ENCODE data around the gene WNT16. TPM values are rescaled to one million over a fixed set of nuclear protein-coding genes. Genes with fewer than 3 reads are reported as not detected.
"Not testable (repeated sequence)": the region's sequence is repeated elsewhere in the genome, so short reads cannot be mapped to it uniquely, and the experiment has no call there.

WNT16 gene
- total RNA-seq, 4 donors from 2014 or later: not detected

DNA sequence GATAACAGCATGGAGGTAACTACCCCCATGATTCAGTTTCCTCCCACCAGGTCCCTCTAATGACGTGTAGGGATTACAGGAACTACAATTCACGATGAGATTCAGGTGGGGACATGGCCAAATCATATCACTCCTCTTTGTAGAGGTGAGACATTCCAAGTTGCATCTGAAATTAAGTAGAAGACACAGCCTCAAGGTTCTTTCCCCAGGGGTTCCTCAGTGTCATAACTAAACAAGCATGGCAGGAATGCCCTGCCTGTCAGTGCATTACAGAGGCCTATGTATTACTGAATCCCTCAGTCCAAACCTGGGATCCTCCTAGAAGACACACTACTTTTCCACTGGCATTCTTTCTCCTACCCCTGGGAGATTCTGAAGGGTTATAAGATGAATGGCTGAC lies 42.6 kb upstream of the WNT16 start:
- TF ChIP-seq, protein P1, sequence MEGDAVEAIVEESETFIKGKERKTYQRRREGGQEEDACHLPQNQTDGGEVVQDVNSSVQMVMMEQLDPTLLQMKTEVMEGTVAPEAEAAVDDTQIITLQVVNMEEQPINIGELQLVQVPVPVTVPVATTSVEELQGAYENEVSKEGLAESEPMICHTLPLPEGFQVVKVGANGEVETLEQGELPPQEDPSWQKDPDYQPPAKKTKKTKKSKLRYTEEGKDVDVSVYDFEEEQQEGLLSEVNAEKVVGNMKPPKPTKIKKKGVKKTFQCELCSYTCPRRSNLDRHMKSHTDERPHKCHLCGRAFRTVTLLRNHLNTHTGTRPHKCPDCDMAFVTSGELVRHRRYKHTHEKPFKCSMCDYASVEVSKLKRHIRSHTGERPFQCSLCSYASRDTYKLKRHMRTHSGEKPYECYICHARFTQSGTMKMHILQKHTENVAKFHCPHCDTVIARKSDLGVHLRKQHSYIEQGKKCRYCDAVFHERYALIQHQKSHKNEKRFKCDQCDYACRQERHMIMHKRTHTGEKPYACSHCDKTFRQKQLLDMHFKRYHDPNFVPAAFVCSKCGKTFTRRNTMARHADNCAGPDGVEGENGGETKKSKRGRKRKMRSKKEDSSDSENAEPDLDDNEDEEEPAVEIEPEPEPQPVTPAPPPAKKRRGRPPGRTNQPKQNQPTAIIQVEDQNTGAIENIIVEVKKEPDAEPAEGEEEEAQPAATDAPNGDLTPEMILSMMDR (IDR thresholded peaks at IDR 0.05): no peak
- ATAC-seq (ENCODE audit: low FRiP score) (no peak), DNase-seq (ENCODE audit: low spot score) (no peak)

DNA sequence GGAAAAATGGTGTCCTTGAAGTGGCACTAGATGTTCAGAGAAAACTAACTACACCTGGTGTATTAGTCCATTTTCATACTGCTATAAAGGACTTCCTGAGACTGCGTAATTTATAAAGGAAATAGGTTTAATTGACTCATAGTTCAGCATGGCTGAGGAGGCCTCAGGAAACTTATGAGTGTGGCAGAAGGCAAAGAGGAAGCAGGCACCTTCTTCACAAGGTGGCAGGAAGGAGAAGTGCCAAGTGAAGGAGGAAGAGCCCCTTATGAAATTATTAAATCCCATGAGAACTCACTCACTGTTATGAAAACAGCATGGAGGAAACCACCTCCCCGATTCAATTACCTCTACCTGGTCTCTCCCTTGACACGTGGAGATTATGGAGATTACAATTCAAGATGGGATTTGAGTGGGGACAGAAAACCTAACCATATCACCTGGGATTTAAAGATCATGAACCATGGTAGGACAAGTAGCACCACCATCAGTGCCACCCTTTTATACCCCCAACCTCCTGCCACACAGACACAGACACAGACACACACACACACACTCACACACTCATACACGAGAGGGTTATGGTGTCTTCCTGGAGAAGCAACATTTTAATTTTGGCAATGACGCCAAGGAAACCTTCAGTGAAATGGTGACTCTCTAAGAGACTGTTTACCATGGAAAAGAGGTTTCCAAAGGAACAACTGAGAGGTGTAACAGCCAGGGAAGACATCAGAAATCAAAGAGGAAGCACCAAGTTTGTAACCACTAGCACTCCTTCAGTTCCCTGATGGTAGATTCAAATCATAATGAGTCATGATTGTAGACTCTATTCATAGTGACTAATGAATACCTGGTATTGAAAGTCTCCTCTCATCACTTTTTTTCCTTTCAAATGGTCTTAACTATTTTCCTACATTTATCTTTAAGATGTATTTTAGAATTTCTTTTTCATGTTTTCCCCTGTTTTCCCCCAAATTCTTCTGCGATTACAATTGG lies 41.8 kb upstream of the WNT16 start:
- no peak for DNase-seq (ENCODE audit: low spot score)
- ATAC-seq (ENCODE audit: low FRiP score): no peak
- TF ChIP-seq, protein P1 (IDR thresholded peaks at IDR 0.05): no peak

DNA sequence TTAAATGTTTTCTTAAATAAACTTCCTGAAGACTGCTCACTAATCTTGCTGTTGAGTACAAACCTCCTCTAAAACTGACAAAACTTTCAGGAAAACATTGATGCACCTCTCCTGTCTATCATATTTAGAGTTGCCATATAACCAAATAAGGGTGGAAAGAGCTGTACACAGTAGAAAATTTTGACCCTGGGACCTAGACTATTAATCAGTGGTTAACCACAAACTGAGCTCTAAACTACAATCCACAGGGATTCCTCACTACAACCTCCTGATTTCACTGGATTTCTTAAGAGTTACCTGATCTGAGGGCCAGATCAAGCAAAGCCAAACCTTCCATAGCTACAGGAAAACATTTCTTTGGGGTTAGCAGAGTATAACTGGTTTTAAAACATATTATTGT lies 39.9 kb upstream of the WNT16 start:
- no peak for ATAC-seq (ENCODE audit: low FRiP score)
- TF ChIP-seq, protein P1 (IDR thresholded peaks at IDR 0.05): no peak

DNA sequence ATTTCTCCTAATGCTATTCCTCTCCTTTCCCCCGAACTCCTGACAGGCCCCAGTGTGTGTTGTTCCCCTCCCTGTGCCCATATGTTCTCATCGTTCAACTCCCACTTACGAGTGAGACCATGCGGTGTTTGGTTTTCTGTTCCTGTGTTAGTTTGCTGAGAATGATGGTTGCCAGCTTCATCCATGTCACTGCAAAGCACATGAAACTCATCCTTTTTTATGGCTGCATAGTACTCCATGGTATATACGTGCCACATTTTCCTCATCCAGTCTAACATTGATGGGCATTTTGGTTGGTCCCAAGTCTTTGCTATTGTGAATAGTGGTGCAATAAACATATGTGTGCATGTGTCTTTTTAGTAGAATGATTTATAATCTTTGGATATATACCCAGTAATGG lies 38.9 kb upstream of the WNT16 start:
- DNase-seq (ENCODE audit: low spot score); ATAC-seq (ENCODE audit: low FRiP score): not testable (repeated sequence)

More for the DNA sequence above, 39.9 kb upstream of the WNT16 start:
- no peak for DNase-seq (ENCODE audit: low spot score)

DNA sequence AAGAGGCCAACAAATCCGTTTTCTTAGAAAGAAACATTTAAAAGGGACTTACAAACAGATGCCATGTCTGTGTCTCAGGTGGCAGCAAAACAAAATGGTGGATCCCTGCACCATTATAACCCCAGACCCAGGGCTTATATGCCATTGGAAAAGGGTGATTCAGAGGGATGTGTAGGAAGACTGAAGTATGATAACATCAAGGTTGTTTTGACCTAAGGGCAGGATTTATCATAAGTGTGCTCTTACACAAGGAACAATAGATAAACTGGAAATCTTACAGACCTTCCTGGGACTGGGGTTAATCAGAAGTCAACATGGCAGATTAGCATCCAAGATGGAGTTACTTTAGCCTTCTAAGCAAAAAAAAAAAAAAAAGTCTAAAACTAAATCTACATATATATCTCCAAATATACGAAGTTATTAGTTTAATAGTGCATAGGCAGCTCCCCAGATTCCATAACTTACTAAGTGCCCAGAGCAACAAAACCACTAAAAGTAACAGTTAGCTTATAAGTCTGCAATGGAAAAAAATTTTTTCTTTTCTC lies 34.3 kb upstream of the WNT16 start:
- ATAC-seq (ENCODE audit: low FRiP score): no peak
- no peak for DNase-seq (ENCODE audit: low spot score)
- TF ChIP-seq, protein P1 (IDR thresholded peaks at IDR 0.05): no peak

DNA sequence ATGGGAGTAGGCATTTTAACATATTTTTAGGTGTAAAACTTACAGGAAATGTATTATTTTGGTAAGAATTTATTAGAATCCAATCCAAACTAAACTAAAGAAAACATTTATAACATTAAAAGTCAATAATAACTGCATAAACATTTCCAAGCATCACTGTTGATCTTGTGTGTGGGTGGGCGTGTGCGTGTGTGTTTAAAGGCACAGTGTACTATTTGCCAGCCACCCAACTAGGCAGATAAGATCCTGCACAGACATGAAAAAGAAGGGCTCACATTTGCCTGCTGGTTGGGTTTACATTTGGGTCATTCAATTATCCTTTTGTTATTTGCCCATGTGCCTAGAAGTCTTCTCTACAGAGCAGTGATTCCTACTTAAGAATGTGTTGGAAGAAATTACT lies 31.0 kb upstream of the WNT16 start:
- no peak for ATAC-seq (ENCODE audit: low FRiP score)
- DNase-seq (ENCODE audit: low spot score): no peak
- TF ChIP-seq, protein P1 (IDR thresholded peaks at IDR 0.05): no peak

DNA sequence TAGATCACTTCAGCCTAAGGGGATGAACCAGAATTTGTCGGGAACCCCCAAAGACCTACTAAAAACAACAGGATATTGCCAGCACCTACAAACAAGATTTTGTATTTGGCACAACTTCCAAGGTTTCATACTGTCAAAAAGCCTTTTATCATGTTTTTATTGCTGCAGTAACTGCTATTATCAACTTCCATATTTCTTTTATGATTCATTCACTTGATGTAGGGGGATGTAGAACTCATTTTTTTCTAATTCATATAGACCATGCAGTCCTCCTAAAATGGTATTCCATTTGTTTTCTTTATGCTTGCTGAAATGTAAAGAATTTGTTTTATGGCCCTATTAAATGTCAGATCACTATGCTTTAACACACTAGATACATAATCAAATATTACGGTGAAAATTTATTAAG lies 30.0 kb upstream of the WNT16 start:
- DNase-seq (ENCODE audit: low spot score) (no peak), ATAC-seq (ENCODE audit: low FRiP score) (no peak)
- TF ChIP-seq, protein P1 (IDR thresholded peaks at IDR 0.05): no peak
